HG03571 (cell line): ENCODE data around the gene GABRG3.

ENCODE experiments used
- ATAC-seq: cut with Tn5 transposase; IDR thresholded peaks from one replicate; pipeline ENCODE4 v1.9.1; 2021; ENCODE audit not compliant: unreplicated experiment

GABRG3 gene

GRCh38 chr15:27061739-27062138 is 90.8 kb downstream of the GABRG3 start:
- ATAC-seq: no peak

GRCh38 chr15:27062951-27063350 is 92.0 kb downstream of the GABRG3 start:
- ATAC-seq: no peak

DNA sequence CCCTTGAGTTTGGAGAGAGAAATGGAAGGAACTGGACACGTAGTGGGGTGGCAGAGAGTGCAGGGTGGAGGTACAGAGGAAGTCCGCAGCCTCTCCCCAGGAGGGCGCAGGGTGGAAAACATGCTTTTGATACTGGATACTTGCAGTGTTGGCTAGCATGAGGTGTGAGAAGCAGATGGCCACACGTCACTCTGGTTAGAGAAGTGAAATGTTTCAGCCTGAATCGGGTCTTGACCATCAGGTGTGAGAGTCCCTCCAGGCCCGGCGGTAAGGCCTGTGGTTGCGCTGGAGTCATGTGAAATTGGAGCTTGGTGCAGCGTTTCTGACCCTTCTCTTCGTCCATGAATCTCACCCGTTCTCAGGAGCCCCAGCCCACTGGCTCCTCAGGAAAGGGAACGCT is 93.1 kb downstream of the GABRG3 start:
- ATAC-seq: no peak

GRCh38 chr15:27065151-27065550 is 94.2 kb downstream of the GABRG3 start:
- ATAC-seq: no peak

DNA sequence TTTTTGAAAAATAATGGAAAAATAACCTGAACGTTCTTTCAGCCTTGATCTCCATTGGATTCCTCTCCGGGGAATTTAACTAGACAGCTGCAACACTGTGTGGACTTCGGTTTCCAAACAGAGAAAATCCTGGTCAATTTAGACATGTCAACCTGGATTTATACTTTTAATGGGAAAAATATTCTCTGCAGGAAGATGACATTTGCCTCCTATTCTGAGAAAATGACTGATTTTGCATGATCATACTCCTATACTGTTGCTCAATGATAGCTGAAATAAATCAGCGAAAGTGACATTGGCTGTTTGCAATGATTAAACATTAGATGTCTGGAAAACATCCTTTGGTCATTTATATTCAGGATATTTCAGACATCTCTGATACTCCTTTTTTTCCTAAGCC is 94.8 kb downstream of the GABRG3 start:
- no peak for ATAC-seq

- ATAC-seq: no peak
These were observed 95.5 kb downstream of the GABRG3 start for GRCh38 chr15:27066446-27066845.

GRCh38 chr15:27067175-27067574 is 96.2 kb downstream of the GABRG3 start:
- ATAC-seq: no peak

- ATAC-seq: no peak
These were observed 99.9 kb downstream of the GABRG3 start for GRCh38 chr15:27070841-27071240.

- ATAC-seq: no peak
These were observed 103.2 kb downstream of the GABRG3 start for GRCh38 chr15:27074179-27074578.

DNA sequence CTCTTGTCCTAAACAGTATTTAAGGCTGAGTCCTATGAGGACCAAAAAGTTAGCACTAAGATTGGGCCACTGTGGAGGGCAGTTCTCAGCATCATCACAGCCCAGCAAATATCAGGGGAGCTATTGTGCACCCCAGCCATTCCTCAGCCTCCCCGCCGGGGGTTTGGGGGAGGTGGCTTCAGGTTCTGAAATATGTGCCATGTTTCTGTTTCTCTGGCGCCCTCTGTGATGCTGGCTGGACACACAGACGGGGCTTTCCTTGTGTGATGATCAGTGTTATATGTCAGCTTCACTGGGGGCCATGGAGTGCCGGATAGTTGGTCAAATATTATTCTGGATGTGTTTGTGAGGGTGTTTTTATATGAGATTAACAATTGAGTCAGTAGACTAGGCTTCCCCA is 106.8 kb downstream of the GABRG3 start:
- ATAC-seq: no peak

GRCh38 chr15:27081676-27082418 is 110.9 kb downstream of the GABRG3 start:
- ATAC-seq: no peak

DNA sequence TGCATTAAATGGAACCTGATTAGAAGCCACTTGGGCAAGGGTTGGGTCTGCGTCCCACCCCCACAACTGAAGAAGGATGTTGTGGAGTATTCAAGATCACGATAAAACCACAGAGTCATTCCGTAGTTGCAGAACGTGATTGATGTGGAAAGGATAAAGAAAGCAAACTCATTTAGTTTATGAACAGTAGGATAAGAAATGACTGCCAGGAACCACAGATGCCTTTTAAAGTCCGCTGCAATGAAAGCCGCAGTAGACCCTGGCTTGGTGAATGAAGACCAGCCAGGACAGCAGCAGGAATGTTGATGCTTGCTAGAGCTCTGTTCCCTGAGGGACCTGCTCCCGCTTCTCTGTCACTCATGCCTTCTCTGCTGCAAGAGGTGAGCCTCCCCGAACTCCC is 111.5 kb downstream of the GABRG3 start:
- ATAC-seq: no peak

DNA sequence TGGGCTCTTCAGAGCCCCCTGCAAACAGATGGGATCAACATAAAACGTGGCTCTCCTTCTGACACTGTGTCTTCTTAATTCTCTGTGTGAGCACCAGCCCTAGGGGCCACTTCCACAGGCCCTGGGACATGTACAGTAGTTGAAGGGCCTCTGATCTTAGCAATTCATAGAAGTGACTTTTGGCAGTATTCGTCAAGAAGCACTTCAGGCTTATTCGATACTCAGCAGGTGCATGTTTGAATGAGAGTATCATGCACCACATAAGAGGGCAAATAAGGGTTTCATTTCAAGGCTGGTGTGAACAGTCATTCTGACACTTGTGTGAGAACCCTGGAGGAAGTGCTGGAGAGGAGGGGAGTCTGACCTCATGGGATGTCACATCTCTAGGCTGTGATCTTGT is 113.9 kb downstream of the GABRG3 start:
- no peak for ATAC-seq

GRCh38 chr15:27086149-27086548 is 115.2 kb downstream of the GABRG3 start:
- no peak for ATAC-seq

- ATAC-seq: no peak
These were observed 115.8 kb downstream of the GABRG3 start for GRCh38 chr15:27086805-27087204.

DNA sequence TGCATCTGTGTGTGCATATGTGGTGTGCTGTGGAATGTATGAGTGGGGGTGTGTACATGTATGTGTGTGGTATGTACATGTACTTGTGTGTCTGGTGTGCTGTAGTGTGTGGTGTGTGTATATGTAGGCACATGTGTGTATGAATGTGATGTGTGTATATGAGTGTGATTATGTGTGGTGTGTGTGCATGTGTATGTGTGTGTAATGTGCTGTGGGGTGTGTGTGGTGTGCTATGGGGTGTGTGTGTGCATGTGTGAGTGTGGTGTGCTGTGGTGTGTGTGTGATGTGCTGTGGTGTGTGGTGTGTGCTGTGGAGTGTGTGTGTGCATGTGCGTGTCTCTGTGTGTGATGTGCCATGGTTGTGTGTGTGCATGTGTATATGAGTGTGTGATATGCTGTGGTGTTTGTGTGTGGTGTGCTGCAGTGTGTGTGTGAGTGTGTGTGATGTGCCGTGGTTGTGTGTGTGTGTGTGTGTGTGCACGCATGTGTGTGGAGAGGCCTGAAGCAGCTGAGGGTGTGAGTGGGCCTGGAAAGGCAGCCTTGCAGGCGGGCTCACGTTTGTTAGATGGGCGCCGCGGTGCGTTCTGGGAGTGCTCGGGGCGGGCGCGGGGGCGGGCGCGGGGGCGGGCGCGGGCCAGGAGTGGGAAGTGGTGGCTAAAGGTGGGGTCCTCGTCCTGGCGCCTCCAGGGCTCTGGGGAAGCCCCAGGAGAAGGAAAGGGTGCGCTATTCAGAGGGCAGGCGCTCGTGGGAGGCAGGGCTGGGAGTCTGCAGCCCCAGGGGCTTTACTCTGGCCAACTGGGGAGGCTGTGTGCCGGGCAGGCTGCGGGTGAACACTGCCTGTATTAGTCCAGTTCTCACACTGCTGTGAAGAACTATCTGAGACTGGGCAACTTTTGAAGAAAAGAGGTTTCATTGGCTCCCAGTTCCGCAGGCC is 116.9 kb downstream of the GABRG3 start:
- no peak for ATAC-seq

DNA sequence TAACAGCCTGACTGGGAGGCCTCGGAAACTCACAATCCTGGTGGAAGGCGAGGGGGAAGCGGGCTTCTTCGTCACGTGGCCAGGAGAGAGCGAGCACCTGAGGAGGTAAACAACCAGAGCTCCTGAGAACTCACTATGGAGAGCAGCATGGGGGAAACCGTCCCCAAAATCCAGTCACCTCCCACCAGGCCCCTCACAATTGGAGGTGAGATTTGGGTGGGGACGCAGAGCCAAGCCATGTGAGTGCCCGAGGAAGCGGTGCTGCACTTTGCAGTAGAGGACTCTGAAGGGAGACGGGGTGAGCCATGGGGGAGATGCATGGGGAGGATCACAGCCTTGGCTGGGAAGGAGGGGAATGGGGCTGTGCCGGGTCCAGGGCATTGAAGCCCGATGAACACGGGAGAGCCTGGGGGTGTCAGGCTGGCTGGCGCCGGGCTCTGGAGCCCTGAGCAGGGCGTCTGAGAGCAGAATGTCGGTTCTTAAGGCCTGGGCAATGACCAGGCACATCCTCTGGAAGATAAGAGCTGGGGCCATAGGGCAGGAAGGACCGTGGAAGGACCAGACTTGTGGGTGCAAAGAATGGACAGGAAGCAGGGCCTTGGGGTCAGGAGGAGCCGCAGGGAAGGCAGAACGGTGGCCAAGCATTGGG is 117.7 kb downstream of the GABRG3 start:
- no peak for ATAC-seq

DNA sequence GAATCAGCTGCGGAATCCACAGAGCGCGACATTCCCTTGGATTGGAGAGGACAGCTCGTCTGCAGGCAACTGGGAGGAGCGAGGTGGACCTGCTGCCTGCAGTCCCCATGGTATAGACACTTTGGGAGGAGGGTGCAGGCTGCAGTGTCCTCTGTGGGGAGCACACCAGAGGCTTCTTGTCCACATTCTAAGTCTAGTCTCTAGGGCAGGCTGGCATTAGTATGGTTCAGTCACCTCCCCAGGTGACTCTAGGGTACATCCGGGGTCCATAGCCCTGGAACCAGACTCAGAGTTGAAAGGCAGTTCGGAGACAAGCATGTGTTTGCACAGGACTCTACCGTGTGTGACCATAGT is 118.2 kb downstream of the GABRG3 start:
- ATAC-seq: no peak

- no peak for ATAC-seq
These were observed 118.7 kb downstream of the GABRG3 start for GRCh38 chr15:27089676-27090075.

- ATAC-seq: no peak
These were observed 120.4 kb downstream of the GABRG3 start for GRCh38 chr15:27091270-27091940.

GRCh38 chr15:27092390-27092789 is 121.4 kb downstream of the GABRG3 start:
- no peak for ATAC-seq
